ENCODE results near the gene OSBP2.

OSBP2 gene

GRCh38 chr22:30860176-30861105 is 165.8 kb downstream of the OSBP2 start:
- H3K36me3 ChIP-seq (ENCODE audit: insufficient read depth, low read length) = no peaks in the 10 kb centered on the region
- H3K27ac ChIP-seq (ENCODE audit: low read depth, low read length, poor library complexity, severe bottlenecking) = no peak overlapping the region
- H4K20me1 ChIP-seq (ENCODE audit: insufficient read depth, low read length) = no peaks in the 10 kb centered on the region
- H3K4me3 ChIP-seq (ENCODE audit: low read depth, low read length, poor library complexity, severe bottlenecking) = no peak overlapping the region
- no peaks in the 10 kb centered on the region for H3K4me1 ChIP-seq (ENCODE audit: insufficient read depth, low read length, severe bottlenecking)
- no peaks in the 10 kb centered on the region for H3K79me2 ChIP-seq (ENCODE audit: insufficient read depth, low read length)
- no peaks in the 10 kb centered on the region for H3K9me3 ChIP-seq (ENCODE audit: low read length)
- H3K4me2 ChIP-seq (ENCODE audit: low read length) = no peak overlapping the region
- no peaks in the 10 kb centered on the region for H3F3A ChIP-seq (ENCODE audit: insufficient read depth, low read length)
- no peaks in the 10 kb centered on the region for H3K27me3 ChIP-seq (ENCODE audit: insufficient read depth, low read length)
- H3K9me2 ChIP-seq (ENCODE audit: low read depth, low read length) = no peaks in the 10 kb centered on the region
- no peak overlapping the region for H2AFZ ChIP-seq (ENCODE audit: low read length)
- no peak overlapping the region for H3K9ac ChIP-seq (ENCODE audit: low read length)
- TF ChIP-seq, protein P1, sequence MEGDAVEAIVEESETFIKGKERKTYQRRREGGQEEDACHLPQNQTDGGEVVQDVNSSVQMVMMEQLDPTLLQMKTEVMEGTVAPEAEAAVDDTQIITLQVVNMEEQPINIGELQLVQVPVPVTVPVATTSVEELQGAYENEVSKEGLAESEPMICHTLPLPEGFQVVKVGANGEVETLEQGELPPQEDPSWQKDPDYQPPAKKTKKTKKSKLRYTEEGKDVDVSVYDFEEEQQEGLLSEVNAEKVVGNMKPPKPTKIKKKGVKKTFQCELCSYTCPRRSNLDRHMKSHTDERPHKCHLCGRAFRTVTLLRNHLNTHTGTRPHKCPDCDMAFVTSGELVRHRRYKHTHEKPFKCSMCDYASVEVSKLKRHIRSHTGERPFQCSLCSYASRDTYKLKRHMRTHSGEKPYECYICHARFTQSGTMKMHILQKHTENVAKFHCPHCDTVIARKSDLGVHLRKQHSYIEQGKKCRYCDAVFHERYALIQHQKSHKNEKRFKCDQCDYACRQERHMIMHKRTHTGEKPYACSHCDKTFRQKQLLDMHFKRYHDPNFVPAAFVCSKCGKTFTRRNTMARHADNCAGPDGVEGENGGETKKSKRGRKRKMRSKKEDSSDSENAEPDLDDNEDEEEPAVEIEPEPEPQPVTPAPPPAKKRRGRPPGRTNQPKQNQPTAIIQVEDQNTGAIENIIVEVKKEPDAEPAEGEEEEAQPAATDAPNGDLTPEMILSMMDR (IDR thresholded peaks at IDR 0.05; ENCODE audit: low read length) = no peak
- no peak for TF ChIP-seq EZH2 (IDR thresholded peaks at IDR 0.05; ENCODE audit: borderline replicate concordance, low read length)

GRCh38 chr22:30861131-30861530 is 166.5 kb downstream of the OSBP2 start:
- Histone ChIP-seq H3K4me2 (ENCODE audit: low read length) (no peak overlapping the region), H3K27ac (ENCODE audit: low read depth, low read length, poor library complexity, severe bottlenecking) (no peak overlapping the region), H3F3A (ENCODE audit: insufficient read depth, low read length) (no peaks in the 10 kb centered on the region), H3K9ac (ENCODE audit: low read length) (no peak overlapping the region), H3K9me2 (ENCODE audit: low read depth, low read length) (no peaks in the 10 kb centered on the region), H3K27me3 (ENCODE audit: insufficient read depth, low read length) (no peaks in the 10 kb centered on the region), H3K79me2 (ENCODE audit: insufficient read depth, low read length) (no peaks in the 10 kb centered on the region), H3K36me3 (ENCODE audit: insufficient read depth, low read length) (no peaks in the 10 kb centered on the region), H3K9me3 (ENCODE audit: low read length) (no peaks in the 10 kb centered on the region), H4K20me1 (ENCODE audit: insufficient read depth, low read length) (no peaks in the 10 kb centered on the region), H3K4me3 (ENCODE audit: low read depth, low read length, poor library complexity, severe bottlenecking) (no peak overlapping the region), H3K4me1 (ENCODE audit: insufficient read depth, low read length, severe bottlenecking) (no peaks in the 10 kb centered on the region), H2AFZ (ENCODE audit: low read length) (no peak overlapping the region)
- no peak for TF ChIP-seq EZH2 (IDR thresholded peaks at IDR 0.05; ENCODE audit: borderline replicate concordance, low read length)

DNA sequence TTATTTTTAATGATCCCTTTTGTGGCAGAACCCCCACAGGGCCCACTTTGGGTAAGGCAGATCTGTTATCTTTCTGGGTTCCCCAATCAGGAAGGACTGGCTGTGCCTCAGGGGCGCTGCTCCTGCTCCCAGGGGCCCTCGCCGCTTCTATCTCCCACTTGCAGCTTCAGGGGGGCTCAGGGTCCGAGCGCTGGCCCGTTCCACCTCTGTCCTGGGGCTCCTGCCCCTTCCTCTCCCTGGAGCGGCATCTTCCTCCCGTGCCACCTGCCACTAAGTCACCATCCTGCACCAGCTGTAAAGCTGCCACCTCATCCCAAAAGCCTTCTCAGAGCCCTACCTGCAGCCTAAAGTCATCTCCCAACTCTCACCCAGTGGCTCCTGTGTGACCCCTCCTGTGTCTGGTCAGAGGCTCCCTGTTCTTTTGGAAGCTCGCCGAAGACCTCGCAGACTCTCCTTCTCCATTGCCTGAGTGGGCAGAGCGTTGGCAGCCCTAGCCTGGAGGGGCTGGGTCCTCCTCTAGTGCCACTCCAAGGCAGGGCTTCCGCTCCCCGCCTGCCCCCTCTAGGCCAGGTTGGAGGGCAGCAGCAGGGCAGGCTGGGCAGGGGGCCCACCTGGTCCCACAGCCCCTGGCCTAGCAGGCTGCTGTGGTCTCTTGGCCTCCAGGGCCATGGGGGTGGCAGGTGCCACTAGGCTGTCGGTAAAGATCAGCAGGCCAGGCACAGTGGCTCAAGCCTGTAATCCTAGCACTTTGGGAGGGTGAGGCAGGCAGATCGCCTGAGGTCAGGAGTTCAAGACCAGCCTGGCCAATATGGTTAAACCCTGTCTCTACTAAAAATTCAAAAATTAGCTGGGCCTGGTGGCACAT is 167.2 kb downstream of the OSBP2 start:
- H3K27me3 ChIP-seq (ENCODE audit: insufficient read depth, low read length) = no peaks in the 10 kb centered on the region
- no peak overlapping the region for H3K4me2 ChIP-seq (ENCODE audit: low read length)
- H3K79me2 ChIP-seq (ENCODE audit: insufficient read depth, low read length) = no peaks in the 10 kb centered on the region
- no peaks in the 10 kb centered on the region for H3F3A ChIP-seq (ENCODE audit: insufficient read depth, low read length)
- no peak for TF ChIP-seq EZH2 (IDR thresholded peaks at IDR 0.05; ENCODE audit: borderline replicate concordance, low read length)
- TF ChIP-seq, protein P1 (IDR thresholded peaks at IDR 0.05; ENCODE audit: low read length) = no peak
- no peaks in the 10 kb centered on the region for H3K4me1 ChIP-seq (ENCODE audit: insufficient read depth, low read length, severe bottlenecking)
- no peaks in the 10 kb centered on the region for H3K9me2 ChIP-seq (ENCODE audit: low read depth, low read length)
- H3K36me3 ChIP-seq (ENCODE audit: insufficient read depth, low read length) = no peaks in the 10 kb centered on the region
- no peak overlapping the region for H3K9ac ChIP-seq (ENCODE audit: low read length)
- H2AFZ ChIP-seq (ENCODE audit: low read length) = no peak overlapping the region
- no peak overlapping the region for H3K27ac ChIP-seq (ENCODE audit: low read depth, low read length, poor library complexity, severe bottlenecking)
- no peaks in the 10 kb centered on the region for H4K20me1 ChIP-seq (ENCODE audit: insufficient read depth, low read length)
- H3K9me3 ChIP-seq (ENCODE audit: low read length) = no peaks in the 10 kb centered on the region
- H3K4me3 ChIP-seq (ENCODE audit: low read depth, low read length, poor library complexity, severe bottlenecking) = no peak overlapping the region

Data from OCI-LY1 (cell line).